ENCODE data around the gene VWCE. TPM values are rescaled to one million over a fixed set of nuclear protein-coding genes. Genes with fewer than 3 reads are reported as not detected.

Gene VWCE
- 1 to 10 TPM in 1 of 4 donors, under 1 TPM in 3; 0.32 to 1.4 (median 0.58) TPM for total RNA-seq

GRCh38 chr11:61294717-61295595 lies at the start of gene VWCE:
VWCE (minus strand) TSS chr11:61295316; CDS start chr11:61295037, 279 bp downstream.
- DNase-seq (ENCODE audit: extremely low spot score): no peak
- Histone ChIP-seq H3K36me3 (peaks cover 3 to 20% (median 13%) of the 10 kb centered on the region in 4 donors), H3K4me3 (peak within 1 kb of the TSS; percentile 59 to 71 (median 64)), H3K27ac (replicated peaks in 1 of 4) (peak within 1 kb of the TSS in 2 of 4 donors; percentile 28 to 52), H3K4me1 (peaks cover 35 to 43% (median 42%) of the 10 kb centered on the region in 4 donors), H3K27me3 (peaks cover 0 to 50% (median 7%) of the 10 kb centered on the region in 4 donors), H3K9me3 (no peaks in the 10 kb centered on the region)
- intact Hi-C loops (cut with DNase I): no loop called here
- WGBS: 3% methylated on average over 18 of the region's 97 CpGs
- TF ChIP-seq POLR2A (IDR thresholded peaks at IDR 0.05; ENCODE audit: low read depth) (no peak), CTCF (IDR thresholded peaks at IDR 0.05) (no peak), POLR2AphosphoS5 (IDR thresholded peaks at IDR 0.05) (no peak), EP300 (IDR thresholded peaks at IDR 0.05) (no peak)

- TF ChIP-seq POLR2AphosphoS5 (IDR thresholded peaks at IDR 0.05) (no peak), EP300 (IDR thresholded peaks at IDR 0.05) (no peak), CTCF (IDR thresholded peaks at IDR 0.05) (no peak), POLR2A (IDR thresholded peaks at IDR 0.05; ENCODE audit: low read depth) (no peak)
- no peak for DNase-seq (ENCODE audit: extremely low spot score)
- Histone ChIP-seq H3K4me3 (no peak overlapping the region), H3K4me1 (peaks cover 0 to 7% (median 0%) of the 10 kb centered on the region in 4 donors), H3K27ac (replicated peaks in 1 of 4) (no peak overlapping the region), H3K9me3 (no peaks in the 10 kb centered on the region), H3K27me3 (no peaks in the 10 kb centered on the region), H3K36me3 (peaks cover 0 to 59% (median 42%) of the 10 kb centered on the region in 4 donors)
- intact Hi-C loops (cut with DNase I): no loop called here
- 94% methylated on average over 23 of the region's 29 CpGs for WGBS
Observed at GRCh38 chr11:61343792-61344745, 49.0 kb upstream of the VWCE start.

- Histone ChIP-seq H3K9me3 (no peaks in the 10 kb centered on the region), H3K27ac (replicated peaks in 1 of 4) (no peak overlapping the region), H3K4me1 (peaks cover 0 to 7% (median 0%) of the 10 kb centered on the region in 4 donors), H3K36me3 (peaks cover 0 to 52% (median 40%) of the 10 kb centered on the region in 4 donors), H3K4me3 (no peak overlapping the region), H3K27me3 (no peaks in the 10 kb centered on the region)
- 89% methylated on average over 9 of the region's 20 CpGs for WGBS
- no peak for DNase-seq (ENCODE audit: extremely low spot score)
- TF ChIP-seq POLR2AphosphoS5 (IDR thresholded peaks at IDR 0.05): no peak
- no peak for TF ChIP-seq POLR2A (IDR thresholded peaks at IDR 0.05; ENCODE audit: low read depth)
- TF ChIP-seq EP300 (IDR thresholded peaks at IDR 0.05): no peak
- TF ChIP-seq CTCF (IDR thresholded peaks at IDR 0.05): no peak
- intact Hi-C loops (cut with DNase I): no loop called here
Observed at GRCh38 chr11:61342207-61342803, 47.2 kb upstream of the VWCE start.

GRCh38 chr11:61341706-61342105 lies 46.6 kb upstream of the VWCE start:
- no peak overlapping the region for H3K4me3 ChIP-seq
- H3K27me3 ChIP-seq: no peaks in the 10 kb centered on the region
- intact Hi-C loops (cut with DNase I): no loop called here
- no peak for DNase-seq (ENCODE audit: extremely low spot score)
- no peaks in the 10 kb centered on the region for H3K9me3 ChIP-seq
- peaks cover 0 to 46% (median 40%) of the 10 kb centered on the region in 4 donors for H3K36me3 ChIP-seq
- WGBS: no CpG with 5 or more reads among the region's 4 CpGs
- H3K27ac ChIP-seq (replicated peaks in 1 of 4): no peak overlapping the region
- H3K4me1 ChIP-seq: peaks cover 0 to 7% (median 0%) of the 10 kb centered on the region in 4 donors
- TF ChIP-seq POLR2A (IDR thresholded peaks at IDR 0.05; ENCODE audit: low read depth): no peak
- TF ChIP-seq POLR2AphosphoS5 (IDR thresholded peaks at IDR 0.05): no peak
- no peak for TF ChIP-seq CTCF (IDR thresholded peaks at IDR 0.05)
- TF ChIP-seq EP300 (IDR thresholded peaks at IDR 0.05): no peak

All from esophagus muscularis mucosa (tissue), 4 donors.